Neutrophil (primary cell): ENCODE results near the gene LCN15.
A peak's percentile ranks its signal among the peaks of the same experiment; 100 is the strongest.
"Not testable (repeated sequence)": the region's sequence is repeated elsewhere in the genome, so short reads cannot be mapped to it uniquely, and the experiment has no call there.

Source experiments
- H3K27ac ChIP-seq: fragments of 200-600 bp; sonication (generic); 2 replicates; pipeline ENCODE4 v1.5.1; 2016; ENCODE audit warnings: mild to moderate bottlenecking, moderate library complexity
- H3K27me3 ChIP-seq: fragments of 200-600 bp; sonication (generic); 2 replicates; pipeline ENCODE4 v1.6.0; 2016; ENCODE audit warnings: mild to moderate bottlenecking
- H3K36me3 ChIP-seq: fragments of 200-600 bp; sonication (generic); 2 replicates; pipeline ENCODE4 v1.5.1; 2017
- H3K4me1 ChIP-seq, 2 experiments: fragments of 200-600 bp in 1 of 2; sonication (generic) in 1 of 2; 1 replicate in 1 of 2; 2 replicates in 1 of 2; pipeline versions ENCODE4 v1.5.1 to v1.6.1; 2013 to 2016; ENCODE audit warnings: low read depth in 1 of 2, low read length in 1 of 2, mild to moderate bottlenecking in 1 of 2, moderate library complexity in 1 of 2; ENCODE audit not compliant: control insufficient read depth in 1 of 2, insufficient read depth in 1 of 2
- H3K4me3 ChIP-seq, 2 experiments: fragments of 200-600 bp in 1 of 2; sonication (generic) in 1 of 2; 1 replicate in 1 of 2; 2 replicates in 1 of 2; pipeline ENCODE4 v1.5.1; 2013 to 2016; ENCODE audit warnings: low read depth in 1 of 2, low read length in 1 of 2, mild to moderate bottlenecking in 1 of 2, moderate library complexity in 1 of 2
- H3K9me3 ChIP-seq: fragments of 200-600 bp; sonication (generic); 2 replicates; pipeline ENCODE4 v1.5.1; 2016
- CTCF ChIP-seq: fragments of 200-600 bp; sonication (generic); IDR thresholded peaks from 2 replicates; pipeline ENCODE4 v1.5.1; 2016; ENCODE audit warnings: antibody characterized with exemption

Gene LCN15

GRCh38 chr9:136786451-136786850 is 22.1 kb upstream of the LCN15 start:
- TF ChIP-seq CTCF, result no peak
- no peaks in the 10 kb centered on the region for H3K27me3 ChIP-seq
- no peak overlapping the region for H3K4me3 ChIP-seq
- peaks cover 6 to 17% of the 10 kb centered on the region in 2 experiments for H3K4me1 ChIP-seq
- no peaks in the 10 kb centered on the region for H3K36me3 ChIP-seq
- H3K27ac ChIP-seq, result no peak overlapping the region
- H3K9me3 ChIP-seq, result no peaks in the 10 kb centered on the region

GRCh38 chr9:136785565-136786355 is 21.4 kb upstream of the LCN15 start:
- H3K9me3 ChIP-seq, H3K27me3 ChIP-seq, H3K4me3 ChIP-seq, H3K36me3 ChIP-seq, H3K27ac ChIP-seq: not testable (repeated sequence)
- H3K4me1 ChIP-seq, result peaks cover 5 to 13% of the 10 kb centered on the region in 2 experiments

- Histone ChIP-seq H3K27ac (no peak overlapping the region), H3K9me3 (no peaks in the 10 kb centered on the region), H3K4me3 (no peak overlapping the region), H3K27me3 (no peaks in the 10 kb centered on the region), H3K36me3 (no peaks in the 10 kb centered on the region), H3K4me1 (peaks cover 0 to 6% of the 10 kb centered on the region in 2 experiments)
- TF ChIP-seq CTCF, result no peak
Measured at GRCh38 chr9:136784997-136785361, 20.7 kb upstream of the LCN15 start.

GRCh38 chr9:136784249-136784996 is 20.1 kb upstream of the LCN15 start:
- H3K27ac ChIP-seq, result no peak overlapping the region
- H3K9me3 ChIP-seq, result no peaks in the 10 kb centered on the region
- H3K4me3 ChIP-seq, result no peak overlapping the region
- no peaks in the 10 kb centered on the region for H3K27me3 ChIP-seq
- no peaks in the 10 kb centered on the region for H3K36me3 ChIP-seq
- TF ChIP-seq CTCF, result peak; percentile 11
- H3K4me1 ChIP-seq, result peaks cover 0 to 6% of the 10 kb centered on the region in 2 experiments

GRCh38 chr9:136782452-136782851 is 18.1 kb upstream of the LCN15 start:
- no peak for TF ChIP-seq CTCF
- H3K4me1 ChIP-seq, result peaks cover 0 to 1% of the 10 kb centered on the region in 2 experiments

GRCh38 chr9:136779808-136780207 is 15.5 kb upstream of the LCN15 start:
- Histone ChIP-seq H3K9me3 (no peaks in the 10 kb centered on the region), H3K27me3 (peaks cover 17% of the 10 kb centered on the region), H3K36me3 (no peaks in the 10 kb centered on the region), H3K4me1 (no peaks in the 10 kb centered on the region), H3K4me3 (no peak overlapping the region), H3K27ac (no peak overlapping the region)
- no peak for TF ChIP-seq CTCF

More at GRCh38 chr9:136782452-136782851, 18.1 kb upstream of the LCN15 start:
- Histone ChIP-seq H3K4me3 (no peak overlapping the region), H3K27ac (no peak overlapping the region), H3K9me3 (no peaks in the 10 kb centered on the region), H3K36me3 (no peaks in the 10 kb centered on the region), H3K27me3 (peaks cover 15% of the 10 kb centered on the region)
